Measurements from ENCODE around the gene CUX1.
A peak's percentile ranks its signal among the peaks of the same experiment; 100 is the strongest.
"Not testable (repeated sequence)": the region's sequence is repeated elsewhere in the genome, so short reads cannot be mapped to it uniquely, and the experiment has no call there.

The CUX1 gene

GRCh38 chr7:102288285-102288930 lies 471.0 kb downstream of the CUX1 start:
- DNase-seq (ENCODE audit: extremely low read depth in 1 of 2, low read depth in 1 of 2), result no peak

- no peak for DNase-seq (ENCODE audit: extremely low read depth in 1 of 2, low read depth in 1 of 2)
Measured at GRCh38 chr7:102289057-102289456, 471.6 kb downstream of the CUX1 start.

GRCh38 chr7:102291056-102291915 lies 473.9 kb downstream of the CUX1 start:
- peak in 1 of 2 donors; percentile 29 for DNase-seq (ENCODE audit: extremely low read depth in 1 of 2, low read depth in 1 of 2)

- DNase-seq (ENCODE audit: extremely low read depth in 1 of 2, low read depth in 1 of 2), result no peak
Measured at GRCh38 chr7:102291916-102292267, 474.5 kb downstream of the CUX1 start.

GRCh38 chr7:102292813-102293798 lies 475.7 kb downstream of the CUX1 start:
- no peak for DNase-seq (ENCODE audit: extremely low read depth in 1 of 2, low read depth in 1 of 2)

- DNase-seq (ENCODE audit: extremely low read depth in 1 of 2, low read depth in 1 of 2), result no peak
Measured at GRCh38 chr7:102294589-102294988, 477.2 kb downstream of the CUX1 start.

GRCh38 chr7:102295346-102296178 lies 478.1 kb downstream of the CUX1 start:
- no peak for DNase-seq (ENCODE audit: extremely low read depth in 1 of 2, low read depth in 1 of 2)

- DNase-seq (ENCODE audit: extremely low read depth in 1 of 2, low read depth in 1 of 2), result no peak
Measured at GRCh38 chr7:102296179-102296438, 478.7 kb downstream of the CUX1 start.

GRCh38 chr7:102296514-102296913 lies 479.1 kb downstream of the CUX1 start:
- no peak for DNase-seq (ENCODE audit: extremely low read depth in 1 of 2, low read depth in 1 of 2)

- DNase-seq (ENCODE audit: extremely low read depth in 1 of 2, low read depth in 1 of 2), result no peak
Measured at GRCh38 chr7:102297487-102298218, 480.2 kb downstream of the CUX1 start.

- DNase-seq (ENCODE audit: extremely low read depth in 1 of 2, low read depth in 1 of 2), result no peak
Measured at GRCh38 chr7:102300643-102301221, 483.3 kb downstream of the CUX1 start.

GRCh38 chr7:102301367-102301766 lies 483.9 kb downstream of the CUX1 start:
- not testable (repeated sequence) for DNase-seq (ENCODE audit: extremely low read depth in 1 of 2, low read depth in 1 of 2)

- no peak for DNase-seq (ENCODE audit: extremely low read depth in 1 of 2, low read depth in 1 of 2)
Measured at GRCh38 chr7:102302025-102302424, 484.6 kb downstream of the CUX1 start.

GRCh38 chr7:102303669-102304422 lies 486.4 kb downstream of the CUX1 start:
- no peak for DNase-seq (ENCODE audit: extremely low read depth in 1 of 2, low read depth in 1 of 2)

GRCh38 chr7:102304668-102305067 lies 487.2 kb downstream of the CUX1 start:
- no peak for DNase-seq (ENCODE audit: extremely low read depth in 1 of 2, low read depth in 1 of 2)

GRCh38 chr7:102305414-102306268 lies 488.2 kb downstream of the CUX1 start:
- no peak for DNase-seq (ENCODE audit: extremely low read depth in 1 of 2, low read depth in 1 of 2)

- no peak for DNase-seq (ENCODE audit: extremely low read depth in 1 of 2, low read depth in 1 of 2)
Measured at GRCh38 chr7:102306916-102307677, 489.7 kb downstream of the CUX1 start.

Measured in stimulated activated CD8-positive, alpha-beta memory T cell treated with anti-CD3 and anti-CD28 coated beads, Interleukin-7, amount 100 ng/mL, for 48 hours (primary cell).